Measurements from ENCODE around the gene PSMD12. TPM values are rescaled to one million over a fixed set of nuclear protein-coding genes. Genes with fewer than 3 reads are reported as not detected.
"Not testable (repeated sequence)": the region's sequence is repeated elsewhere in the genome, so short reads cannot be mapped to it uniquely, and the experiment has no call there.

The PSMD12 gene
- total and polyA plus RNA-seq, 7 donors: 11.4 to 38.9 (median 30.0) TPM

GRCh38 chr17:67322042-67322787, 44.2 kb downstream of the PSMD12 start:
- WGBS, 2 donors: 23 to 54% methylated on average over 3 of the region's 3 CpGs
- no peaks in the 10 kb centered on the region for H3K9me3 ChIP-seq
- no peaks in the 10 kb centered on the region for H3K4me1 ChIP-seq
- H3K36me3 ChIP-seq: no peaks in the 10 kb centered on the region
- no peak for DNase-seq
- TF ChIP-seq EP300 (IDR thresholded peaks at IDR 0.05): no peak
- no peak for TF ChIP-seq POLR2AphosphoS5 (IDR thresholded peaks at IDR 0.05)
- no peak for TF ChIP-seq POLR2A (IDR thresholded peaks at IDR 0.05)
- no peak for TF ChIP-seq CTCF (IDR thresholded peaks at IDR 0.05)
- no peaks in the 10 kb centered on the region for H3K27me3 ChIP-seq
- no peak overlapping the region for H3K4me3 ChIP-seq
- H3K27ac ChIP-seq: no peak overlapping the region
- intact Hi-C loops (cut with DNase I): no loop called here

GRCh38 chr17:67321486-67321885, 44.9 kb downstream of the PSMD12 start:
- H3K4me3 ChIP-seq; H3K9me3 ChIP-seq; H3K27me3 ChIP-seq; H3K4me1 ChIP-seq; DNase-seq; intact Hi-C loops (cut with DNase I); H3K27ac ChIP-seq; H3K36me3 ChIP-seq: not testable (repeated sequence)
- 89 to 90% methylated on average over 13 of the region's 13 CpGs for WGBS, 2 donors

GRCh38 chr17:67316781-67317180, 49.6 kb downstream of the PSMD12 start:
- TF ChIP-seq POLR2AphosphoS5 (IDR thresholded peaks at IDR 0.05) (no peak), CTCF (IDR thresholded peaks at IDR 0.05) (no peak), EP300 (IDR thresholded peaks at IDR 0.05) (no peak)
- no peaks in the 10 kb centered on the region for H3K4me1 ChIP-seq
- no peak overlapping the region for H3K4me3 ChIP-seq
- H3K9me3 ChIP-seq: no peaks in the 10 kb centered on the region
- DNase-seq: no peak
- intact Hi-C loops (cut with DNase I): no loop called here
- H3K27me3 ChIP-seq: no peaks in the 10 kb centered on the region
- WGBS, 2 donors: 93% methylated on average over 5 of the region's 5 CpGs
- no peaks in the 10 kb centered on the region for H3K36me3 ChIP-seq
- no peak overlapping the region for H3K27ac ChIP-seq

- Histone ChIP-seq H3K27me3 (no peaks in the 10 kb centered on the region), H3K36me3 (no peaks in the 10 kb centered on the region), H3K9me3 (no peaks in the 10 kb centered on the region), H3K27ac (no peak overlapping the region), H3K4me1 (no peaks in the 10 kb centered on the region), H3K4me3 (no peak overlapping the region)
- intact Hi-C loops (cut with DNase I): no loop called here
- TF ChIP-seq CTCF (IDR thresholded peaks at IDR 0.05) (no peak), POLR2AphosphoS5 (IDR thresholded peaks at IDR 0.05) (no peak), POLR2A (IDR thresholded peaks at IDR 0.05) (no peak), EP300 (IDR thresholded peaks at IDR 0.05) (no peak)
- DNase-seq: no peak
These were observed 50.5 kb downstream of the PSMD12 start for GRCh38 chr17:67315865-67316264.

- WGBS, 2 donors: 55 to 61% methylated on average over 6 of the region's 6 CpGs
- intact Hi-C loops (cut with DNase I): no loop called here
- no peak for DNase-seq
- Histone ChIP-seq H3K27ac (no peak overlapping the region), H3K4me1 (no peaks in the 10 kb centered on the region), H3K9me3 (no peaks in the 10 kb centered on the region), H3K27me3 (no peaks in the 10 kb centered on the region), H3K36me3 (no peaks in the 10 kb centered on the region), H3K4me3 (no peak overlapping the region)
- no peak for TF ChIP-seq CTCF (IDR thresholded peaks at IDR 0.05)
- no peak for TF ChIP-seq EP300 (IDR thresholded peaks at IDR 0.05)
These were observed 54.1 kb downstream of the PSMD12 start for GRCh38 chr17:67312265-67312664.

Data from sigmoid colon (tissue), 7 donors.